ENCODE measurements around the gene LNPEP.
A peak's percentile ranks its signal among the peaks of the same experiment; 100 is the strongest.

The LNPEP gene

GRCh38 chr5:96896806-96897205, 39.1 kb upstream of the LNPEP start:
- Histone ChIP-seq H3K9me2 (replicated peaks; ENCODE audit: control insufficient read depth, low read length) (no peaks in the 10 kb centered on the region), H3K9me3 (ENCODE audit: control insufficient read depth, insufficient read depth, low read length) (no peaks in the 10 kb centered on the region), H3K4me3 (ENCODE audit: low read length) (peak overlapping the region; percentile 66), H3K4me2 (ENCODE audit: low read length) (peak overlapping the region; percentile 80), H3F3A (ENCODE audit: control insufficient read depth, insufficient read depth) (peaks cover 22% of the 10 kb centered on the region), H3K4me1 (ENCODE audit: control insufficient read depth, low read length) (peaks cover 23% of the 10 kb centered on the region), H3K27me3 (ENCODE audit: control insufficient read depth, low read length) (no peaks in the 10 kb centered on the region), H4K20me1 (ENCODE audit: control insufficient read depth, insufficient read depth, low read depth, low read length) (no peaks in the 10 kb centered on the region), H3K79me2 (ENCODE audit: control insufficient read depth, low read length) (no peaks in the 10 kb centered on the region), H3K27ac (ENCODE audit: low read depth, low read length) (peak overlapping the region; percentile 75), H3K36me3 (ENCODE audit: control insufficient read depth, low read length) (peaks cover 21% of the 10 kb centered on the region)
- TF ChIP-seq EZH2phosphoT487 (IDR thresholded peaks at IDR 0.05; ENCODE audit: borderline replicate concordance, low read length) = no peak
- TF ChIP-seq, protein P1, sequence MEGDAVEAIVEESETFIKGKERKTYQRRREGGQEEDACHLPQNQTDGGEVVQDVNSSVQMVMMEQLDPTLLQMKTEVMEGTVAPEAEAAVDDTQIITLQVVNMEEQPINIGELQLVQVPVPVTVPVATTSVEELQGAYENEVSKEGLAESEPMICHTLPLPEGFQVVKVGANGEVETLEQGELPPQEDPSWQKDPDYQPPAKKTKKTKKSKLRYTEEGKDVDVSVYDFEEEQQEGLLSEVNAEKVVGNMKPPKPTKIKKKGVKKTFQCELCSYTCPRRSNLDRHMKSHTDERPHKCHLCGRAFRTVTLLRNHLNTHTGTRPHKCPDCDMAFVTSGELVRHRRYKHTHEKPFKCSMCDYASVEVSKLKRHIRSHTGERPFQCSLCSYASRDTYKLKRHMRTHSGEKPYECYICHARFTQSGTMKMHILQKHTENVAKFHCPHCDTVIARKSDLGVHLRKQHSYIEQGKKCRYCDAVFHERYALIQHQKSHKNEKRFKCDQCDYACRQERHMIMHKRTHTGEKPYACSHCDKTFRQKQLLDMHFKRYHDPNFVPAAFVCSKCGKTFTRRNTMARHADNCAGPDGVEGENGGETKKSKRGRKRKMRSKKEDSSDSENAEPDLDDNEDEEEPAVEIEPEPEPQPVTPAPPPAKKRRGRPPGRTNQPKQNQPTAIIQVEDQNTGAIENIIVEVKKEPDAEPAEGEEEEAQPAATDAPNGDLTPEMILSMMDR (IDR thresholded peaks at IDR 0.05; ENCODE audit: low read depth, low read length, poor library complexity, severe bottlenecking) = no peak

- Histone ChIP-seq H3K27me3 (ENCODE audit: control insufficient read depth, low read length) (no peaks in the 10 kb centered on the region), H3K27ac (ENCODE audit: low read depth, low read length) (no peak overlapping the region), H3K9me2 (replicated peaks; ENCODE audit: control insufficient read depth, low read length) (no peaks in the 10 kb centered on the region), H3K4me2 (ENCODE audit: low read length) (no peak overlapping the region), H4K20me1 (ENCODE audit: control insufficient read depth, insufficient read depth, low read depth, low read length) (no peaks in the 10 kb centered on the region), H3K4me1 (ENCODE audit: control insufficient read depth, low read length) (peaks cover 25% of the 10 kb centered on the region), H3K9me3 (ENCODE audit: control insufficient read depth, insufficient read depth, low read length) (no peaks in the 10 kb centered on the region), H3F3A (ENCODE audit: control insufficient read depth, insufficient read depth) (peaks cover 7% of the 10 kb centered on the region), H3K36me3 (ENCODE audit: control insufficient read depth, low read length) (peaks cover 28% of the 10 kb centered on the region), H3K4me3 (ENCODE audit: low read length) (no peak overlapping the region), H3K79me2 (ENCODE audit: control insufficient read depth, low read length) (no peaks in the 10 kb centered on the region)
- no peak for TF ChIP-seq EZH2phosphoT487 (IDR thresholded peaks at IDR 0.05; ENCODE audit: borderline replicate concordance, low read length)
- TF ChIP-seq, protein P1 (IDR thresholded peaks at IDR 0.05; ENCODE audit: low read depth, low read length, poor library complexity, severe bottlenecking) = peak; percentile 18
These were observed 34.5 kb upstream of the LNPEP start for GRCh38 chr5:96901384-96901783.

- no peak overlapping the region for H3K4me2 ChIP-seq (ENCODE audit: low read length)
- no peaks in the 10 kb centered on the region for H4K20me1 ChIP-seq (ENCODE audit: control insufficient read depth, insufficient read depth, low read depth, low read length)
- peaks cover 5% of the 10 kb centered on the region; the same call in 1 of the 2 replicates for H3F3A ChIP-seq (ENCODE audit: control insufficient read depth, insufficient read depth)
- no peaks in the 10 kb centered on the region for H3K79me2 ChIP-seq (ENCODE audit: control insufficient read depth, low read length)
- H3K4me1 ChIP-seq (ENCODE audit: control insufficient read depth, low read length) = peaks cover 22% of the 10 kb centered on the region
- H3K9me3 ChIP-seq (ENCODE audit: control insufficient read depth, insufficient read depth, low read length) = no peaks in the 10 kb centered on the region
- no peaks in the 10 kb centered on the region for H3K27me3 ChIP-seq (ENCODE audit: control insufficient read depth, low read length)
- peaks cover 28% of the 10 kb centered on the region for H3K36me3 ChIP-seq (ENCODE audit: control insufficient read depth, low read length)
- TF ChIP-seq, protein P1 (IDR thresholded peaks at IDR 0.05; ENCODE audit: low read depth, low read length, poor library complexity, severe bottlenecking) = no peak
- no peak for TF ChIP-seq EZH2phosphoT487 (IDR thresholded peaks at IDR 0.05; ENCODE audit: borderline replicate concordance, low read length)
- H3K9me2 ChIP-seq (replicated peaks; ENCODE audit: control insufficient read depth, low read length) = no peaks in the 10 kb centered on the region
- no peak overlapping the region for H3K27ac ChIP-seq (ENCODE audit: low read depth, low read length)
- H3K4me3 ChIP-seq (ENCODE audit: low read length) = no peak overlapping the region
These were observed 34.0 kb upstream of the LNPEP start for GRCh38 chr5:96901841-96902240.
